ENCODE results near the gene LRRC8A. TPM values are rescaled to one million over a fixed set of nuclear protein-coding genes. Genes with fewer than 3 reads are reported as not detected.

LRRC8A gene
- total RNA-seq, 1 donor from 2014 or later = 75.8 TPM

Other genes starting within 250 kb of the LRRC8A start
- 37.0 TPM for gene DYNC2I2, start 225.3 kb upstream of the LRRC8A start, total RNA-seq
- gene SET, start 192.9 kb upstream of the LRRC8A start, total RNA-seq = 267 TPM
- 2.5 TPM for gene PKN3, start 179.6 kb upstream of the LRRC8A start, total RNA-seq
- 54.4 TPM for gene ZDHHC12, start 158.0 kb upstream of the LRRC8A start, total RNA-seq
- 23.2 TPM for gene ZER1, start 110.2 kb upstream of the LRRC8A start, total RNA-seq
- 15.5 TPM for gene TBC1D13, start 94.9 kb upstream of the LRRC8A start, total RNA-seq
- gene ENDOG, start 63.6 kb upstream of the LRRC8A start, total RNA-seq = 26.6 TPM
- 42.6 TPM for gene SPOUT1, start 52.3 kb upstream of the LRRC8A start, total RNA-seq
- gene KYAT1, start 183 bp upstream of the LRRC8A start, total RNA-seq = 3.7 TPM
- gene PHYHD1, start 38.8 kb downstream of the LRRC8A start, total RNA-seq = 12.4 TPM
- 9.2 TPM for gene DOLK, start 65.5 kb downstream of the LRRC8A start, total RNA-seq
- 43.5 TPM for gene NUP188, start 65.6 kb downstream of the LRRC8A start, total RNA-seq
- 101 TPM for gene SH3GLB2, start 146.2 kb downstream of the LRRC8A start, total RNA-seq
- 21.2 TPM for gene MIGA2, start 154.5 kb downstream of the LRRC8A start, total RNA-seq
- gene DOLPP1, start 199.0 kb downstream of the LRRC8A start, total RNA-seq = 14.7 TPM
- 33.4 TPM for gene CRAT, start 228.7 kb downstream of the LRRC8A start, total RNA-seq
- gene PTPA, start 229.3 kb downstream of the LRRC8A start, total RNA-seq = 121 TPM

Data from esophagus mucosa (tissue), 1 donor.